K562 (cell line): ENCODE measurements around the gene HEATR1. TPM values are rescaled to one million over a fixed set of nuclear protein-coding genes. Genes with fewer than 3 reads are reported as not detected.
A peak's percentile ranks its signal among the peaks of the same experiment; 100 is the strongest.

Source experiments
- ARID4B ChIP-seq: sonication (generic); formaldehyde crosslinking; IDR thresholded peaks from 2 replicates; pipeline ENCODE4 v1.8.0; 2022; ENCODE audit warnings: mild to moderate bottlenecking, missing genetic modification reagents
- ATF1 ChIP-seq, 2 experiments: fragments of 450-650 bp in 1 of 2; IDR thresholded peaks; 2 replicates each; pipeline ENCODE4 v1.6.1; 2016; ENCODE audit warnings: missing compliant biosample characterization in 1 of 2, missing genetic modification characterization in 1 of 2
- BHLHE40 ChIP-seq: IDR thresholded peaks from 2 replicates; pipeline ENCODE4 v1.6.1; 2011; ENCODE audit warnings: low read length, improper control_type of control experiment
- CBFA2T2 ChIP-seq: fragments of 450-650 bp; conservative IDR thresholded peaks from 2 replicates; pipeline ENCODE4 v1.6.1; 2017; ENCODE audit warnings: mild to moderate bottlenecking
- E2F1 ChIP-seq: sonication (generic); formaldehyde crosslinking; IDR thresholded peaks from 2 replicates; pipeline ENCODE4 v1.8.1; 2023; ENCODE audit warnings: mild to moderate bottlenecking, missing genetic modification reagents, moderate library complexity
- ESRRB ChIP-seq: fragments of 250-450 bp; sonication (Bioruptor Pico); IDR thresholded peaks from 2 replicates; pipeline ENCODE4 v1.5.0; 2020; ENCODE audit warnings: mild to moderate bottlenecking, moderate library complexity, borderline replicate concordance
- ZBTB40 ChIP-seq, 2 experiments: fragments of 450-650 bp in 1 of 2; sonication (generic) in 1 of 2; formaldehyde crosslinking in 1 of 2; IDR thresholded peaks; 2 replicates each; pipeline versions ENCODE4 v1.7.1 to v1.9.0; 2016 to 2022; ENCODE audit warnings: inconsistent platforms in 1 of 2, mild to moderate bottlenecking in 1 of 2, missing genetic modification reagents in 1 of 2
- ZFP91 ChIP-seq: sonication (generic); formaldehyde crosslinking; IDR thresholded peaks from 2 replicates; pipeline ENCODE4 v1.8.0; 2022; ENCODE audit warnings: mild to moderate bottlenecking, missing genetic modification reagents
- polyA plus RNA-seq, 8 experiments: library from polyadenylated mRNA; depleted of rRNA in 4 of 8; stranded (reverse) in 5 of 8; unstranded in 3 of 8; fragments of >200 nt; fragmentation: Nextera tagmentation in 2 of 8; fragmentation: Illumina TruSeq in 1 of 8; extraction: Ambion mirVana in 2 of 8; extraction: Trizol in 1 of 8; gene quantifications; 2 replicates each; pipeline versions ENCODE4 v1.2.1 to v1.2.3, GENCODE V29; 2011 to 2014; ENCODE audit warnings: inconsistent platforms in 1 of 8, missing spikeins in 1 of 8
- total RNA-seq, 7 experiments: library from RNA; depleted of rRNA in 6 of 7; stranded (reverse); fragments of >200 nt in 6 of 7; fragmentation: Illumina TruSeq in 2 of 7; extraction: Trizol in 2 of 7; gene quantifications; 2 replicates each; pipeline versions ENCODE4 v1.2.1 to v1.2.3, GENCODE V29; 2011 to 2021; ENCODE audit warnings: low replicate concordance in 1 of 7

Gene HEATR1
- total and polyA plus RNA-seq, 9 of the 15 experiments (the other 6 are each of a cell fraction or from before 2014, with no cell fraction given), result 28.3 to 108 (median 50.9) TPM

- TF ChIP-seq ZBTB40 (IDR thresholded peaks at IDR 0.05) (peak; percentile 94), ZBTB40 (CRISPR knock-in tag; IDR thresholded peaks at IDR 0.05) (no peak), E2F1 (CRISPR knock-in tag) (peak; percentile 27; the same call in 1 of the 2 replicates), BHLHE40 (peak; percentile 24; the same call in 1 of the 2 replicates), CBFA2T2 (peak; percentile 86), ZFP91 (0 out of 2 replicates have a peak, but pooled peaks have one; percentile 23), ARID4B (peak; percentile 99), ESRRB (CRISPR knock-in tag) (no peak), ATF1 (CRISPR knock-in tag; IDR thresholded peaks at IDR 0.05) (no peak; the same call in 1 of the 2 replicates), ATF1 (tag; IDR thresholded peaks at IDR 0.05) (peak; percentile 80)
Measured at GRCh38 chr1:236603991-236604904, at the start of gene HEATR1 (continued).
